Prostate gland (tissue), 2 donors: ENCODE data around the gene MCFD2. TPM values are rescaled to one million over a fixed set of nuclear protein-coding genes. Genes with fewer than 3 reads are reported as not detected.

Source experiments
- DNase-seq: peaks from one replicate; pipeline ENCODE4 v3.0.0-alpha.2; 2019; ENCODE audit warnings: low spot score
- H3K27ac ChIP-seq, 2 donors: fragments of 200-600 bp; sonication (generic); 2 replicates each; pipeline ENCODE4 v1.5.1; 2017 to 2019
- H3K27me3 ChIP-seq: fragments of 200-600 bp; sonication (generic); replicated peaks from 2 replicates; pipeline ENCODE4 v1.5.1; 2019; ENCODE audit not compliant: insufficient read depth
- H3K36me3 ChIP-seq, 2 donors: fragments of 200-600 bp; sonication (generic); 1 replicate in 1 of 2; 2 replicates in 1 of 2; pipeline versions ENCODE4 v1.5.1 to v1.8.1; 2017 to 2019
- H3K4me1 ChIP-seq: fragments of 200-600 bp; sonication (generic); replicated peaks from 2 replicates; pipeline ENCODE4 v1.5.1; 2019
- H3K4me3 ChIP-seq, 2 donors: fragments of 200-600 bp; sonication (generic); 2 replicates each; pipeline ENCODE4 v1.5.1; 2017 to 2019
- H3K9me3 ChIP-seq: fragments of 200-600 bp; sonication (generic); 2 replicates; pipeline ENCODE4 v1.5.1; 2017
- POLR2A ChIP-seq: fragments of 450-650 bp; IDR thresholded peaks from one replicate; pipeline ENCODE4 v1.6.1; 2016; ENCODE audit warnings: antibody characterized with exemption, mild to moderate bottlenecking
- POLR2AphosphoS5 ChIP-seq: sonication (generic); formaldehyde crosslinking; IDR thresholded peaks from one replicate; pipeline ENCODE4 v1.6.1; 2017; ENCODE audit warnings: antibody characterized with exemption
- WGBS: methylation state at CpG from one replicate; pipeline ENCODE4 v1.1.5; 2018; 5-methylcytosine and 5-hydroxymethylcytosine counted together
- intact Hi-C: fragments of 100-400 bp; cut with DNase I; formaldehyde crosslinking; loops from one replicate; pipeline ENCODE4 v1.14.2; 2022
- total RNA-seq, 2 donors: library from RNA; depleted of rRNA; stranded (reverse); fragments of >200 nt; gene quantifications; one replicate each; pipeline ENCODE4 v1.1.0, GENCODE V29; 2016
- TF ChIP-seq, protein P1 (sequence below), 4 experiments: fragments of 200-600 bp in 2 of 4; fragments of 450-650 bp in 2 of 4; sonication (generic) in 2 of 4; IDR thresholded peaks; 1 replicate in 3 of 4; 2 replicates in 1 of 4; pipeline ENCODE4 v1.5.1; 2016 to 2019; ENCODE audit warnings: antibody characterized with exemption in 4 of 4, mild to moderate bottlenecking in 2 of 4, moderate library complexity in 2 of 4

Gene MCFD2
- total RNA-seq, 2 donors from 2014 or later = 77.9 to 88.4 TPM

DNA sequence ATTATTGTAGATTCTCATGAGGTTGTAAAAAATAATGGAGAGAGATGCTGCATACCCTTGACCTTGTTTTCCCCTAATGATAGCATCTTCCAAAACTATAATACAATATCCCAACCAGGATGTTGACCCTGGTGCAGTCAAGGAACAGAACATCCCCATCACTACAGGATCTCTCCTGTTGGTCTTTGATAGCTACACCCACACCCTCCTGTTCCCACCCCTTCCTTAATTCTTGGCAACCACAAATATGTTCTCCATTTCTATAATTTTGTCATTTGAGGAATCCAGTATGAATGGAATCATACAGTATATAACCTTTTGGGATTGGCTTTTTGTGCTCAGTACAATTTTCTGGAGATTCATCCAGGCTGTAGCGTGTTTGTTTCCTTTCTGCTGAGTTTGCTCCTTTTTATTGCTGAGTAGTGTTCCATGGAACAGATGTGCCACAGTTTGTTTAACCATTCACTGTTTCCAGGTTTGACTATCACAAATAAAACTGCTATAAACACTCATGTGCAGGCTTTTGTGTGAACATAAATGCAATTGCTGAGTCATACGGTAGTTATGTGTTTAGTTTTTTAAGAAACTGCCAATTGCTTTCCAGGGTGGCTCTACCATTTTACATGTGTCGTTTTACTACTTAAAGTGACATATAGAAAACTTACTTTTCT, 22.2 kb downstream of the MCFD2 start:
- intact Hi-C loops = no loop called here
- Histone ChIP-seq H3K9me3 (no peaks in the 10 kb centered on the region), H3K4me3 (no peak overlapping the region), H3K4me1 (no peaks in the 10 kb centered on the region), H3K36me3 (no peaks in the 10 kb centered on the region), H3K27me3 (no peaks in the 10 kb centered on the region), H3K27ac (no peak overlapping the region)
- no peak for TF ChIP-seq POLR2A
- 84% methylated on average over 3 of the region's 3 CpGs for WGBS
- DNase-seq = no peak

DNA sequence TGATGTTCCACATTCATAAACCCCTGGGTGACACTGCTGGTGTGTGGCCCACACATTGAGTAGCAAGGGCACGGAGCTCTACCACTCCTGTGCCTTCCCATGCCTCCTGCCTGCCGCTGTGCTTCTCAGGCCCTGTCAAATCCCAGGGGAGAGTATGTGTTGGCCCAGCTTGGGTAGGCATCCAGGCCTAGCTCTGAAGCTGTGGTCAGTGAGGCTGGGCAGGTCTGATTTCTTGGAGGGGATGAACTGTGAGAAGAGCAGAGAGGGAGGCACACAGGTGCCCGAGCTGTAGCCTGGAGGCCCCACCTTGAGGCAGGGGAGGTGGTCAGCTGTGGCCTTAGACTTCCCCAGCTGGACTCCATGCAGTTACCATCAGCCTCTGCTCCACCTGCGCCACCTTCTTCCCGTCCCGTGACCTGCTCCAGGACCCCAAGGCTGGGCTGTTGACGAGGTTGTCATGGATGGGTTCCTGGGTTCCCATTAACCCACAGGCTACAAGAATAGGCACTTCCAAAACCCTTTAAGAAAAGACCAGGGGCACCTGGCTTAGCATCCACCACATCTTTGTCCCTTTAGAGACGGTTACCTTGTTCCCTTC, 23.6 kb downstream of the MCFD2 start:
- Histone ChIP-seq H3K27me3 (no peaks in the 10 kb centered on the region), H3K36me3 (no peaks in the 10 kb centered on the region), H3K9me3 (no peaks in the 10 kb centered on the region), H3K4me1 (no peaks in the 10 kb centered on the region), H3K27ac (no peak overlapping the region), H3K4me3 (no peak overlapping the region)
- WGBS = 84% methylated on average over 8 of the region's 8 CpGs
- TF ChIP-seq, protein P1, sequence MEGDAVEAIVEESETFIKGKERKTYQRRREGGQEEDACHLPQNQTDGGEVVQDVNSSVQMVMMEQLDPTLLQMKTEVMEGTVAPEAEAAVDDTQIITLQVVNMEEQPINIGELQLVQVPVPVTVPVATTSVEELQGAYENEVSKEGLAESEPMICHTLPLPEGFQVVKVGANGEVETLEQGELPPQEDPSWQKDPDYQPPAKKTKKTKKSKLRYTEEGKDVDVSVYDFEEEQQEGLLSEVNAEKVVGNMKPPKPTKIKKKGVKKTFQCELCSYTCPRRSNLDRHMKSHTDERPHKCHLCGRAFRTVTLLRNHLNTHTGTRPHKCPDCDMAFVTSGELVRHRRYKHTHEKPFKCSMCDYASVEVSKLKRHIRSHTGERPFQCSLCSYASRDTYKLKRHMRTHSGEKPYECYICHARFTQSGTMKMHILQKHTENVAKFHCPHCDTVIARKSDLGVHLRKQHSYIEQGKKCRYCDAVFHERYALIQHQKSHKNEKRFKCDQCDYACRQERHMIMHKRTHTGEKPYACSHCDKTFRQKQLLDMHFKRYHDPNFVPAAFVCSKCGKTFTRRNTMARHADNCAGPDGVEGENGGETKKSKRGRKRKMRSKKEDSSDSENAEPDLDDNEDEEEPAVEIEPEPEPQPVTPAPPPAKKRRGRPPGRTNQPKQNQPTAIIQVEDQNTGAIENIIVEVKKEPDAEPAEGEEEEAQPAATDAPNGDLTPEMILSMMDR (IDR thresholded peaks at IDR 0.05) = no peak
- TF ChIP-seq POLR2A (no peak), POLR2AphosphoS5 (no peak)
- intact Hi-C loops = no loop called here
- no peak for DNase-seq

DNA sequence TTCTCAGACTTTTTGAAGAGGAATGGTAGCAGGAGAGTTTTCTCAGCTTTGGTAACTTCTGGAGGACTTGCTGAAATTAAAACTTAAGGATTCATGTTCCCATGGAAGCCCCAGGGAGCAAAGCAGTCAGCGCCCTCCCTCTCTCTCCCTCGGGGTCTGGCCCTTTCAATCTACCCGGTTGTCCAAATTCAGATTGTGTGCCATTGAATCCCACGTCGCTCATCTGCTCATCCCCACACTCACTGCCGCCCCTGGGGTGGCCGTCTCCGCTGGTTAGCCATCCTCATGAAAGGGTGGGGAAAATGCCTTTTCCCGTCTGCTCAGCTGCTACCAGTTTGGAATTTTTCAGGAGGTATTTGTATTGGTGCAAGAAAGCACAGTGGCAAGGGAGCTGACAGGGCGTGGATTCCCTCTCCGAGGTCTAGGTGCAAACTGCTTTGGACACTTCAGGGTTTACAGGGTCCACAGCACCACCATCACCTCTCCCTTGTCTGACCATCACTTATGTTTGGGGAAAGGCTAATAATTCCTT, 27.1 kb downstream of the MCFD2 start:
- Histone ChIP-seq H3K4me1 (no peaks in the 10 kb centered on the region), H3K27ac (no peak overlapping the region), H3K9me3 (no peaks in the 10 kb centered on the region), H3K27me3 (no peaks in the 10 kb centered on the region), H3K4me3 (no peak overlapping the region), H3K36me3 (no peaks in the 10 kb centered on the region)
- 81% methylated on average over 11 of the region's 11 CpGs for WGBS
- intact Hi-C loops = loop anchor here (5.0 kb wide), 1 partner anchor 256 kb away; no protein-coding TSS in a partner anchor
- DNase-seq = no peak
- TF ChIP-seq, protein P1 (IDR thresholded peaks at IDR 0.05) = no peak
- TF ChIP-seq POLR2AphosphoS5 (no peak), POLR2A (no peak)

DNA sequence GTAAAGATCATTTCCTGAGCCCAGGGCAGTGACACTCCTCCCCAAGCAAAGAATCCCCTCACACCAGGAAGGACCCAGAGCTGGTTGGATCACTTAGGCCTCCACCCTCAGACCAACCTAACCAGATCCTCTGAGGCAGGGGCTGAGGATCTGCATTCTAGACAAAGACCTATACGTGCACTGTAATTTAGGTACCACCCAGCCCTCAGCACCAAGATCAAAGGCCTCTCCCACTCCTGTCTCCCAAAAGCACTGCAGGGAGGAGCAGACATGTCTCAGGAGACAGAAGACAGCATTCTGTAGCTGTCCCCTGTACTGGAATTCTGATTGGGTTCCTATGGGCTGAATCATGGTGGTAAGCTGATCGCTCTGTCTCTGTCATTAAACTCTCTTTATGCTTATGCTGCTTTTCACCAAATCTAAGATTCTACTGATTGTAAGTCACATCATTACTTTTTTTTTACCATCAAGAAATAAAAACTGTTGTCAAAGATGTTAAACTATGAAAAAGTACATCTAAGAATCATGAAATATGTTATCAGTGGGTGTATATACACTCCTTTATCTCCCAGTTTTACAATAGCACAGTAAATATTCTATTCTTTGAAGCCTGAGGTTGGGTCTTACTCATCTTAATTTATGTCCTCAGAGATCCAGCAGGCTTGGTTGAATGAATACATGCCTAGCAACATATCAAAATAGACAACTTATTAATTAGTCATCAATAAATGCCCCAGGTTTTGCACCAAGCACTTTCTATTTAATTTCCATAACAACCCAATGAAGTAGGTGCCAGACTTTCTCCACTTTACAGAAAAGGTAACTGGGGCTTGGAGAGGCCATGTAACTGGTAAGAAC, 28.3 kb downstream of the MCFD2 start:
- intact Hi-C loops = loop anchor here (5.0 kb wide), 1 partner anchor 255 kb away; no protein-coding TSS in a partner anchor
- Histone ChIP-seq H3K9me3 (no peaks in the 10 kb centered on the region), H3K36me3 (no peaks in the 10 kb centered on the region), H3K4me3 (no peak overlapping the region), H3K27me3 (no peaks in the 10 kb centered on the region), H3K4me1 (no peaks in the 10 kb centered on the region), H3K27ac (no peak overlapping the region)
- 100% methylated on average over 2 of the region's 2 CpGs for WGBS
- DNase-seq = no peak
- TF ChIP-seq, protein P1 (IDR thresholded peaks at IDR 0.05) = no peak
- no peak for TF ChIP-seq POLR2AphosphoS5
